Right lobe of liver (tissue), 6 donors: ENCODE results near the gene AMELY. TPM values are rescaled to one million over a fixed set of nuclear protein-coding genes. Genes with fewer than 3 reads are reported as not detected.
"Not testable (repeated sequence)": the region's sequence is repeated elsewhere in the genome, so short reads cannot be mapped to it uniquely, and the experiment has no call there.

ENCODE experiments used
- ATAC-seq, 4 donors: fragments of 200-7000 bp; cut with Tn5 transposase; one replicate each; pipeline ENCODE4 v1.9.1; 2020; ENCODE audit warnings: mild to moderate bottlenecking in 4 of 4, moderate library complexity in 4 of 4
- DNase-seq, 3 donors: peaks; one replicate each; pipeline ENCODE4 v3.0.0-alpha.2; 2020
- H3K27ac ChIP-seq, 3 donors: fragments of 200-600 bp; one replicate each; pipeline ENCODE4 v1.8.0; 2022
- H3K27me3 ChIP-seq, 2 donors: fragments of 200-600 bp; one replicate each; pipeline ENCODE4 v1.8.0; 2022
- H3K36me3 ChIP-seq, 4 donors: fragments of 200-600 bp; sonication (generic) in 1 of 4; one replicate each; pipeline versions ENCODE4 v1.5.1 to v1.8.0; 2017 to 2022; ENCODE audit warnings: control low read depth in 1 of 4
- H3K4me1 ChIP-seq, 4 donors: fragments of 200-600 bp; sonication (generic) in 1 of 4; one replicate each; pipeline versions ENCODE4 v1.5.1 to v1.8.0; 2017 to 2022; ENCODE audit warnings: control low read depth in 1 of 4
- H3K4me3 ChIP-seq, 3 donors: fragments of 200-600 bp; one replicate each; pipeline ENCODE4 v1.8.0; 2022
- H3K9me3 ChIP-seq, 4 donors: fragments of 200-600 bp; sonication (generic) in 1 of 4; one replicate each; pipeline versions ENCODE4 v1.5.1 to v1.8.0; 2017 to 2022; ENCODE audit warnings: control low read depth in 1 of 4
- CTCF ChIP-seq, 4 donors: fragments of 200-600 bp in 3 of 4; fragments of 450-650 bp in 1 of 4; IDR thresholded peaks; one replicate each; pipeline versions ENCODE4 v1.5.1 to v1.8.0; 2016 to 2022; ENCODE audit warnings: antibody characterized with exemption in 4 of 4, mild to moderate bottlenecking in 2 of 4
- POLR2A ChIP-seq: fragments of 450-650 bp; IDR thresholded peaks from one replicate; pipeline ENCODE4 v1.6.1; 2017; ENCODE audit warnings: antibody characterized with exemption, mild to moderate bottlenecking
- WGBS: methylation state at CpG from one replicate; pipeline ENCODE4 v1.1.6; 2018; ENCODE audit warnings: low coverage, low lambda C conversion rate; ENCODE audit not compliant: insufficient coverage; ENCODE audit errors: missing lambda C conversion rate; 5-methylcytosine and 5-hydroxymethylcytosine counted together
- intact Hi-C, 2 donors: fragments of 100-400 bp; cut with DNase I; formaldehyde crosslinking; loops; one replicate each; pipeline versions ENCODE4 v1.11.2 to v1.14.1; 2022
- total RNA-seq, 6 experiments: library from RNA; depleted of rRNA in 2 of 6; stranded (reverse); fragments of >200 nt in 2 of 6; fragmentation: NEBNext Ultra II Directional in 3 of 6; extraction: Animal tissue kit (Norgen Biotek cat#: 25700) in 3 of 6; gene quantifications; one replicate each; pipeline versions ENCODE4 v1.1.0 to v1.2.4, GENCODE V29; 2016 to 2023
- donor health status: DM: no; HTN: yes; CAD: no.
- donor health status: DM: no; HTN: no; CAD: no.
- donor health status: DM: no; HTN: no; CAD: no.
- donor health status: DM: no; HTN: yes; CAD: no.
- donor health status: DM: no; HTN: yes; CAD: no.

The AMELY gene
- total RNA-seq, 6 experiments from 2014 or later = not detected

GRCh38 chrY:6909118-6909521 lies 2.4 kb downstream of the AMELY start:
- H3K27ac ChIP-seq = no peak overlapping the region
- H3K4me3 ChIP-seq = no peak overlapping the region
- H3K36me3 ChIP-seq = no peaks in the 10 kb centered on the region
- WGBS = no CpG with 5 or more reads among the region's 14 CpGs
- intact Hi-C loops = no loop called here
- ATAC-seq (peak in 1 of 4 donors; percentile 78), DNase-seq (peak in 1 of 3 donors; percentile 73)
- H3K9me3 ChIP-seq = no peaks in the 10 kb centered on the region
- TF ChIP-seq CTCF (IDR thresholded peaks at IDR 0.05) = no peak
- no peak for TF ChIP-seq POLR2A
- H3K27me3 ChIP-seq = no peaks in the 10 kb centered on the region
- H3K4me1 ChIP-seq = no peaks in the 10 kb centered on the region

- ATAC-seq, DNase-seq, intact Hi-C loops, H3K27me3 ChIP-seq, H3K4me1 ChIP-seq, H3K4me3 ChIP-seq, H3K36me3 ChIP-seq, H3K9me3 ChIP-seq, H3K27ac ChIP-seq: not testable (repeated sequence)
- no CpG with 5 or more reads among the region's 6 CpGs for WGBS
These were observed 3.5 kb downstream of the AMELY start for GRCh38 chrY:6908021-6908420.

GRCh38 chrY:6907591-6907990 lies 4.0 kb downstream of the AMELY start:
- WGBS = no CpG with 5 or more reads among the region's 1 CpG
- no peaks in the 10 kb centered on the region for H3K36me3 ChIP-seq

GRCh38 chrY:6902116-6902515 lies 9.4 kb downstream of the AMELY start:
- intact Hi-C loops, DNase-seq, H3K4me1 ChIP-seq: not testable (repeated sequence)

More at GRCh38 chrY:6907591-6907990, 4.0 kb downstream of the AMELY start:
- Histone ChIP-seq H3K4me3 (no peak overlapping the region), H3K27me3 (no peaks in the 10 kb centered on the region), H3K9me3 (no peaks in the 10 kb centered on the region), H3K27ac (no peak overlapping the region), H3K4me1 (no peaks in the 10 kb centered on the region)
- DNase-seq = no peak
- no peak for TF ChIP-seq POLR2A
- no peak for TF ChIP-seq CTCF (IDR thresholded peaks at IDR 0.05)
- intact Hi-C loops = no loop called here
- ATAC-seq = no peak

GRCh38 chrY:6895236-6895635 lies 16.3 kb downstream of the AMELY start:
- DNase-seq = no peak
- Histone ChIP-seq H3K36me3 (no peaks in the 10 kb centered on the region), H3K27me3 (no peaks in the 10 kb centered on the region), H3K4me1 (no peaks in the 10 kb centered on the region), H3K9me3 (no peaks in the 10 kb centered on the region), H3K27ac (no peak overlapping the region), H3K4me3 (no peak overlapping the region)
- intact Hi-C loops = no loop called here
- ATAC-seq = no peak
- no peak for TF ChIP-seq CTCF (IDR thresholded peaks at IDR 0.05)
- TF ChIP-seq POLR2A = no peak
- no CpG with 5 or more reads among the region's 1 CpG for WGBS

More at GRCh38 chrY:6902116-6902515, 9.4 kb downstream of the AMELY start:
- not testable (repeated sequence) for H3K27me3 ChIP-seq, H3K27ac ChIP-seq, H3K4me3 ChIP-seq, H3K9me3 ChIP-seq, H3K36me3 ChIP-seq, ATAC-seq

- DNase-seq = no peak
- intact Hi-C loops = no loop called here
- Histone ChIP-seq H3K27me3 (no peaks in the 10 kb centered on the region), H3K4me1 (no peaks in the 10 kb centered on the region), H3K4me3 (no peak overlapping the region), H3K27ac (no peak overlapping the region), H3K36me3 (no peaks in the 10 kb centered on the region), H3K9me3 (no peaks in the 10 kb centered on the region)
- ATAC-seq = no peak
- TF ChIP-seq CTCF (IDR thresholded peaks at IDR 0.05) (no peak), POLR2A (no peak)
- WGBS = no CpG with 5 or more reads among the region's 3 CpGs
These were observed 17.1 kb downstream of the AMELY start for GRCh38 chrY:6894496-6894895.
